Parathyroid adenoma (tissue), 2 donors: ENCODE results near the gene ROBO1.

ENCODE experiments used
- H2AFZ ChIP-seq: fragments of 300-600 bp; sonication (generic); one replicate; pipeline ENCODE4 v1.7.0; 2017; ENCODE audit warnings: antibody characterized with exemption, mild to moderate bottlenecking
- H3K27ac ChIP-seq: fragments of 300-600 bp; sonication (generic); one replicate; pipeline ENCODE4 v1.7.0; 2017
- H3K27me3 ChIP-seq: fragments of 300-600 bp; sonication (generic); one replicate; pipeline ENCODE4 v1.7.0; 2017; ENCODE audit warnings: low read length; ENCODE audit not compliant: control insufficient read depth, insufficient read depth
- H3K36me3 ChIP-seq: fragments of 300-600 bp; sonication (generic); one replicate; pipeline ENCODE4 v1.7.0; 2017; ENCODE audit warnings: low read length; ENCODE audit not compliant: control insufficient read depth, insufficient read depth
- H3K4me1 ChIP-seq: fragments of 300-600 bp; sonication (generic); one replicate; pipeline ENCODE4 v1.7.0; 2017; ENCODE audit warnings: control low read depth
- H3K4me2 ChIP-seq: fragments of 300-600 bp; sonication (generic); one replicate; pipeline ENCODE4 v1.7.0; 2017; ENCODE audit warnings: low read length
- H3K4me3 ChIP-seq: fragments of 300-600 bp; sonication (generic); one replicate; pipeline ENCODE4 v1.7.0; 2017; ENCODE audit warnings: low read depth, low read length
- H3K79me2 ChIP-seq: fragments of 300-600 bp; sonication (generic); one replicate; pipeline ENCODE4 v1.7.0; 2017; ENCODE audit warnings: control low read depth
- H3K9ac ChIP-seq: fragments of 300-600 bp; sonication (generic); one replicate; pipeline ENCODE4 v1.7.0; 2017; ENCODE audit warnings: mild to moderate bottlenecking
- H3K9me3 ChIP-seq: fragments of 300-600 bp; sonication (generic); one replicate; pipeline ENCODE4 v1.7.0; 2017; ENCODE audit warnings: low read length; ENCODE audit not compliant: control insufficient read depth
- CTCF ChIP-seq: fragments of 300-600 bp; sonication (generic); IDR thresholded peaks from one replicate; pipeline ENCODE4 v1.7.0; 2017; ENCODE audit warnings: antibody characterized with exemption, mild to moderate bottlenecking
- donor health status: primary hyperparathyroidism.

The ROBO1 gene

GRCh38 chr3:78858910-78859309, 908.9 kb downstream of the ROBO1 start:
- Histone ChIP-seq H3K9ac (no peak overlapping the region), H3K36me3 (no peaks in the 10 kb centered on the region), H3K9me3 (no peaks in the 10 kb centered on the region), H3K27ac (no peak overlapping the region), H3K79me2 (no peaks in the 10 kb centered on the region), H2AFZ (no peak overlapping the region), H3K4me1 (no peaks in the 10 kb centered on the region), H3K4me2 (no peak overlapping the region), H3K4me3 (no peak overlapping the region), H3K27me3 (no peaks in the 10 kb centered on the region)
- no peak for TF ChIP-seq CTCF

GRCh38 chr3:78858174-78858573, 909.6 kb downstream of the ROBO1 start:
- Histone ChIP-seq H3K79me2 (no peaks in the 10 kb centered on the region), H3K27ac (no peak overlapping the region), H3K9ac (no peak overlapping the region)

GRCh38 chr3:78857494-78858111, 910.2 kb downstream of the ROBO1 start:
- H3K9me3 ChIP-seq: no peaks in the 10 kb centered on the region

More at GRCh38 chr3:78858174-78858573, 909.6 kb downstream of the ROBO1 start:
- H3K36me3 ChIP-seq: no peaks in the 10 kb centered on the region
- no peak for TF ChIP-seq CTCF
- H3K27me3 ChIP-seq: no peaks in the 10 kb centered on the region
- H3K4me3 ChIP-seq: no peak overlapping the region
- H3K4me2 ChIP-seq: no peak overlapping the region
- H3K4me1 ChIP-seq: no peaks in the 10 kb centered on the region
- no peaks in the 10 kb centered on the region for H3K9me3 ChIP-seq
- H2AFZ ChIP-seq: no peak overlapping the region

GRCh38 chr3:78856164-78856563, 911.6 kb downstream of the ROBO1 start:
- Histone ChIP-seq H3K27me3 (no peaks in the 10 kb centered on the region), H3K27ac (no peak overlapping the region), H3K79me2 (no peaks in the 10 kb centered on the region), H3K36me3 (no peaks in the 10 kb centered on the region), H3K4me2 (no peak overlapping the region), H3K4me3 (no peak overlapping the region), H2AFZ (no peak overlapping the region), H3K9ac (no peak overlapping the region), H3K9me3 (no peaks in the 10 kb centered on the region), H3K4me1 (no peaks in the 10 kb centered on the region)
- no peak for TF ChIP-seq CTCF

More at GRCh38 chr3:78857494-78858111, 910.2 kb downstream of the ROBO1 start:
- Histone ChIP-seq H3K27me3 (no peaks in the 10 kb centered on the region), H3K4me3 (no peak overlapping the region), H3K36me3 (no peaks in the 10 kb centered on the region), H3K4me1 (no peaks in the 10 kb centered on the region), H3K27ac (no peak overlapping the region), H2AFZ (no peak overlapping the region), H3K79me2 (no peaks in the 10 kb centered on the region), H3K9ac (no peak overlapping the region), H3K4me2 (no peak overlapping the region)
- no peak for TF ChIP-seq CTCF

GRCh38 chr3:78855190-78855589, 912.6 kb downstream of the ROBO1 start:
- Histone ChIP-seq H3K27ac (no peak overlapping the region), H3K4me3 (no peak overlapping the region)

More at GRCh38 chr3:78855190-78855589, 912.6 kb downstream of the ROBO1 start:
- Histone ChIP-seq H3K79me2 (no peaks in the 10 kb centered on the region), H3K4me2 (no peak overlapping the region), H3K27me3 (no peaks in the 10 kb centered on the region), H3K9me3 (no peaks in the 10 kb centered on the region), H2AFZ (no peak overlapping the region), H3K36me3 (no peaks in the 10 kb centered on the region), H3K9ac (no peak overlapping the region), H3K4me1 (no peaks in the 10 kb centered on the region)
- no peak for TF ChIP-seq CTCF
